ENCODE measurements around the gene KLHL29. TPM values are rescaled to one million over a fixed set of nuclear protein-coding genes. Genes with fewer than 3 reads are reported as not detected.

The KLHL29 gene
- total RNA-seq, 1 experiment from 2014 or later = 4.3 TPM

- no peak for DNase-seq (ENCODE audit: extremely low read depth, low read depth)
Observed at GRCh38 chr2:23682481-23682880, 297.5 kb downstream of the KLHL29 start.

- no peak for DNase-seq (ENCODE audit: extremely low read depth, low read depth)
Observed at GRCh38 chr2:23683001-23683400, 298.0 kb downstream of the KLHL29 start.

- DNase-seq (ENCODE audit: extremely low read depth, low read depth) = no peak
Observed at GRCh38 chr2:23684395-23685176, 299.6 kb downstream of the KLHL29 start.

- no peak for DNase-seq (ENCODE audit: extremely low read depth, low read depth)
Observed at GRCh38 chr2:23685181-23685580, 300.2 kb downstream of the KLHL29 start.

GRCh38 chr2:23685706-23686105 is 300.7 kb downstream of the KLHL29 start:
- DNase-seq (ENCODE audit: extremely low read depth, low read depth) = no peak

- no peak for DNase-seq (ENCODE audit: extremely low read depth, low read depth)
Observed at GRCh38 chr2:23686405-23687029, 301.5 kb downstream of the KLHL29 start.

- no peak for DNase-seq (ENCODE audit: extremely low read depth, low read depth)
Observed at GRCh38 chr2:23687214-23687613, 302.2 kb downstream of the KLHL29 start.

- no peak for DNase-seq (ENCODE audit: extremely low read depth, low read depth)
Observed at GRCh38 chr2:23687713-23688112, 302.7 kb downstream of the KLHL29 start.

GRCh38 chr2:23688486-23689130 is 303.6 kb downstream of the KLHL29 start:
- no peak for DNase-seq (ENCODE audit: extremely low read depth, low read depth)

- DNase-seq (ENCODE audit: extremely low read depth, low read depth) = no peak
Observed at GRCh38 chr2:23689131-23689700, 304.2 kb downstream of the KLHL29 start.

GRCh38 chr2:23689891-23690290 is 304.9 kb downstream of the KLHL29 start:
- DNase-seq (ENCODE audit: extremely low read depth, low read depth) = no peak

- DNase-seq (ENCODE audit: extremely low read depth, low read depth) = no peak
Observed at GRCh38 chr2:23690421-23691105, 305.6 kb downstream of the KLHL29 start.

- no peak for DNase-seq (ENCODE audit: extremely low read depth, low read depth)
Observed at GRCh38 chr2:23691106-23691470, 306.1 kb downstream of the KLHL29 start.

GRCh38 chr2:23691565-23691964 is 306.6 kb downstream of the KLHL29 start:
- no peak for DNase-seq (ENCODE audit: extremely low read depth, low read depth)

- DNase-seq (ENCODE audit: extremely low read depth, low read depth) = no peak
Observed at GRCh38 chr2:23692263-23692662, 307.3 kb downstream of the KLHL29 start.

GRCh38 chr2:23692851-23693605 is 308.0 kb downstream of the KLHL29 start:
- DNase-seq (ENCODE audit: extremely low read depth, low read depth) = no peak

- DNase-seq (ENCODE audit: extremely low read depth, low read depth) = no peak
Observed at GRCh38 chr2:23693606-23693951, 308.6 kb downstream of the KLHL29 start.

GRCh38 chr2:23694058-23695045 is 309.4 kb downstream of the KLHL29 start:
- no peak for DNase-seq (ENCODE audit: extremely low read depth, low read depth)

- no peak for DNase-seq (ENCODE audit: extremely low read depth, low read depth)
Observed at GRCh38 chr2:23695214-23695889, 310.4 kb downstream of the KLHL29 start.
